Activated naive CD8-positive, alpha-beta T cell treated with anti-CD3 and anti-CD28 coated beads, Interleukin-2, amount 50 U/mL, for 24 hours (primary cell): ENCODE data around the gene LCTL.
"Not testable (repeated sequence)": the region's sequence is repeated elsewhere in the genome, so short reads cannot be mapped to it uniquely, and the experiment has no call there.

Source experiments
- ATAC-seq: fragments of 150-1000 bp; cut with Tn5 transposase; one replicate; pipeline ENCODE4 v1.10.0; 2021
- DNase-seq: peaks from one replicate; pipeline ENCODE4 v3.0.0; 2021
- H3K27ac Mint-ChIP-seq: one replicate; pipeline ENCODE4 v1.8.0; 2021; ENCODE audit warnings: mild to moderate bottlenecking, mixed read lengths
- H3K27me3 Mint-ChIP-seq: one replicate; pipeline ENCODE4 v1.8.0; 2021; ENCODE audit warnings: mixed read lengths
- H3K36me3 Mint-ChIP-seq: one replicate; pipeline ENCODE4 v1.8.0; 2021; ENCODE audit warnings: low read depth, mixed read lengths
- H3K4me1 Mint-ChIP-seq: one replicate; pipeline ENCODE4 v1.8.0; 2021; ENCODE audit warnings: mixed read lengths
- H3K4me3 Mint-ChIP-seq: one replicate; pipeline ENCODE4 v1.8.0; 2021; ENCODE audit warnings: mild to moderate bottlenecking, moderate library complexity, mixed read lengths
- H3K9me3 Mint-ChIP-seq: one replicate; pipeline ENCODE4 v1.8.0; 2021; ENCODE audit warnings: mixed read lengths

The LCTL gene

DNA sequence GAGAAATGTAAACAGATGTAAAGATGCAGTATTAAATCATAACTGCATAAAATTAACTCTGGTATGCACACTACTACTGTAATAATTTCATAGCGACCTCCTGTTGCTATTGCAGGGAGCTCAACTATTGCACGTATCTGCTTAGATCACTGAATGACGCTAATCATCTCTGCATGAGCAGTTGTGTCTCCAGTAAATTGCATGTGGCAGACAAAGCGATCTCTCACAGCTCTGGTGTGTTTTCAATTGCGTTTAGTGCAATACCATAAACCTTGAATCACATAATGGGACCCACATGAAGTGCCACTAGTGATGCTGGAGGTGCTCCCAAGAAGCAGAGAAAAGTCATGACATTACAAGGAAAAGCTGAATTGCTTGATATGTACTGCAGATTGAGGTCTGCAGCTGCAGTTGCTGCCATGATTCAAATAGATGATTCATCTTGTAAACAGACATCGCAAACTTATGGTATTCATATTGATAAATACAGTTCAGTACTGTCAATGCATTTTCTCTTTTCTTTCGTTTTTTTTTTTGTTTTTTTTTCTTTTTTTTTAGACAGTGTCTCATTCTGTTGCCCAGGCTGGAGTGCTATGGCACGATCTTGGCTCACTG lies 30.2 kb upstream of the LCTL start:
- DNase-seq (no peak), ATAC-seq (no peak)
- H3K4me1 Mint-ChIP-seq = peaks cover 7% of the 10 kb centered on the region
- H3K9me3 Mint-ChIP-seq = no peaks in the 10 kb centered on the region
- peaks cover 3% of the 10 kb centered on the region for H3K27me3 Mint-ChIP-seq
- H3K27ac Mint-ChIP-seq = no peak overlapping the region
- no peak overlapping the region for H3K4me3 Mint-ChIP-seq
- H3K36me3 Mint-ChIP-seq = no peaks in the 10 kb centered on the region

DNA sequence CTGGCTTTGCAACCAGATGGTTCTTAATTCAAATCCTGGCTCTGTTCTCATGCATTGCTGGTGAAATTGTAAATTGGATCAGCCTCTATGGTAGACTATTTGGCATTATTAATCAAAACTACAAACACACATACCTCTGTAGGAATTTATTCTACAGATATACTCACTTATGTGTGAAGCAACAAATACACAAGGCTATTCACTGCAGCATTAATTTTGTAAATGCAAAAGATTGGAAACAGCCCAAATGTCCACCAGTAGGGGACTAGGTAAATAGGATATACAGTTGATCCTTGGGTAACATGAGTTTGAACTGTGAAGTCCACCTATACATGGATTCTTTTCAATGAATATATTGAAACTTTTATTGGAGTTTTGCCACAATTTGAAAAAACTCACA lies 29.5 kb upstream of the LCTL start:
- DNase-seq (no peak), ATAC-seq (no peak)
- Mint-ChIP-seq H3K27me3 (peaks cover 3% of the 10 kb centered on the region), H3K4me1 (peaks cover 7% of the 10 kb centered on the region), H3K9me3 (no peaks in the 10 kb centered on the region), H3K36me3 (no peaks in the 10 kb centered on the region), H3K4me3 (no peak overlapping the region), H3K27ac (no peak overlapping the region)

GRCh38 chr15:66594836-66595235 lies 29.0 kb upstream of the LCTL start:
- ATAC-seq = no peak
- DNase-seq = no peak
- Mint-ChIP-seq H3K4me3 (no peak overlapping the region), H3K27me3 (peaks cover 3% of the 10 kb centered on the region), H3K4me1 (peaks cover 7% of the 10 kb centered on the region), H3K9me3 (no peaks in the 10 kb centered on the region), H3K27ac (no peak overlapping the region), H3K36me3 (no peaks in the 10 kb centered on the region)

DNA sequence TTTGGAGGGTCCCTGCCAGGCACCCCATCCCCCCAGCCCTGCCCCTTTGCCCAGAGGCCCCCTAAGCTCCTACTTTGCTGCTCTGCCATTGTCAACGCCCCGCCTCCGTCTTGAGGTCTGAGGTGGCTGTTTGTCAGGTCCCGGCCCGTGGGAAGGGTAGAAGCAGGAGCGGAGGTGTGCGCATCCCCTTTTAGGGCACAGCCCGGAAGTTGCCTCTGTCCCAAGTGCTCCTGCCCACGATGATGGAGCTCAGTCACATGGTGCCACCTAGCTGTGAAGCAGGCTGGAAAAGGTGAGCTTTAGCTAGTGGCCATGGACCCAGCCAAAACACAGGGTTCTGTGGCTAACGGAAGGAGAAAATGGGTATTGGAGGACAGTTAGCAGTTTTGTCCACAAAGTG lies 28.5 kb upstream of the LCTL start:
- H3K4me3 Mint-ChIP-seq = no peak overlapping the region
- H3K4me1 Mint-ChIP-seq = peaks cover 7% of the 10 kb centered on the region
- no peak overlapping the region for H3K27ac Mint-ChIP-seq
- no peaks in the 10 kb centered on the region for H3K9me3 Mint-ChIP-seq
- no peaks in the 10 kb centered on the region for H3K36me3 Mint-ChIP-seq
- no peak for ATAC-seq
- no peak for DNase-seq
- H3K27me3 Mint-ChIP-seq = peaks cover 3% of the 10 kb centered on the region

DNA sequence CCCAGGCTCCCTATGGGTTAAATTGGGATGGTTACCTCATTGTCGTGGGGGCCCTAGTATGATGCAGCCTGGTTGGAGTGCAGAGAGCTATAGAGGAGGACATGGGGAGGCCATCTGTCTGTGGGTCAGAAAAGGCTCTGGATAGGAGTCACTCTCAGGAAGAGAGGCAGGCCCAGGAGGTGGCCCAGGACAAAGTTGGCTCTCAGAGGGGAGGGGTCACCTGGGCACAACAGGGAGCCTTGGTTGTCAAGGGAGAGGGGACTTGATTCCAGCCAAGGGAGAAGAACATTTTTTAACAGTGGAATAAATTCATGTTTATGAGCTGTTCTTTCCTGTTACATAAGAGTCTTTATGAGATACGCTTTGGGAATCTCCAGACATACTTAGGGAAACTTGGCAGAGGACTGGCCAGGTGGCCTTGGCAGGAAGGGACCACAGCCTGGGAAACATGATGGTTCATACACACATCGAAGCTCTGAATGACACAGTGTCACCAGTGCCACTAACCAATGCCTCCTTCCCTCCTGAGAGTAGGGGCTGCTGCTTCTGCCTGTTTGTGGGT lies 27.5 kb upstream of the LCTL start:
- ATAC-seq (no peak), DNase-seq (no peak)
- peaks cover 4% of the 10 kb centered on the region for H3K4me1 Mint-ChIP-seq
- no peaks in the 10 kb centered on the region for H3K9me3 Mint-ChIP-seq
- no peak overlapping the region for H3K4me3 Mint-ChIP-seq
- H3K36me3 Mint-ChIP-seq = no peaks in the 10 kb centered on the region
- H3K27ac Mint-ChIP-seq = no peak overlapping the region
- H3K27me3 Mint-ChIP-seq = peaks cover 3% of the 10 kb centered on the region

DNA sequence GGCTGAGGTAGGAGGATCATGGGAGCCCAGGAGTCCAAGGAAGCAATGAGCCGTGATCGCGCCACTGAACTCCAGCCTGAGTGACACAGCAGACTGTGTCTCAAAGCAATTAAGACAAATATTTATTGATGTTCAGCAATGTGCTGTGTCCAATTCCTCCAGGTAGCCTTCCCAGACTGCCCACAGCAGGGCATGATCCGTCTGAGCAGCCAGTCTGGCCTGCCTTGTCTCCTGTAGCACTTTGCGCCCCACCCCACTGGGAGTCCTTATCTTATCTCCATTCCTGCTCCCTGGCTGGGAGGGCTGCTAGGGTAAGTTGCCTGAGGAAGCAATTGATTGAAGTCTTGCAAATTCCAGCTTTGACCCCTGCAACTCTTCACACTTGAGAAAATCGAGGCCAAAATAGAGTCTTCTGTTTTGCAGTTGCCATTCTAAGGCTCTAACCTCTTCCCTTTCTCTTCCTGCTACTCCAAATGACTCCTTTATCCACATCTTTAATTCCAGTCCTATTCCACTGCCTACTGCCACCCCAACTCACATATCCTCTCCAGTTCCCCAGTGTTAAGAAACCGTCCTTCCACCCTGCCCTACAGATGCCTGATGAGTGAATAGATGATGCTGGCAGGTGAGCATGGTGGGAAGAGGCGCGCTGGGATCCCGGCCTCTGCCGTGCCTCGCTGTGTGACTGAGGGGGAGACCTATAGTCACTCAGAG lies 26.9 kb upstream of the LCTL start:
- DNase-seq = no peak
- no peaks in the 10 kb centered on the region for H3K4me1 Mint-ChIP-seq
- no peak overlapping the region for H3K4me3 Mint-ChIP-seq
- no peaks in the 10 kb centered on the region for H3K9me3 Mint-ChIP-seq
- peaks cover 3% of the 10 kb centered on the region for H3K27me3 Mint-ChIP-seq
- ATAC-seq = no peak
- no peaks in the 10 kb centered on the region for H3K36me3 Mint-ChIP-seq
- H3K27ac Mint-ChIP-seq = no peak overlapping the region

GRCh38 chr15:66591322-66591862 lies 25.6 kb upstream of the LCTL start:
- ATAC-seq = no peak
- Mint-ChIP-seq H3K4me1 (no peaks in the 10 kb centered on the region), H3K4me3 (no peak overlapping the region), H3K9me3 (no peaks in the 10 kb centered on the region), H3K27me3 (peaks cover 3% of the 10 kb centered on the region), H3K36me3 (no peaks in the 10 kb centered on the region), H3K27ac (no peak overlapping the region)
- no peak for DNase-seq

- ATAC-seq (no peak), DNase-seq (no peak)
- no peaks in the 10 kb centered on the region for H3K36me3 Mint-ChIP-seq
- H3K4me3 Mint-ChIP-seq = no peak overlapping the region
- no peaks in the 10 kb centered on the region for H3K4me1 Mint-ChIP-seq
- no peak overlapping the region for H3K27ac Mint-ChIP-seq
- H3K27me3 Mint-ChIP-seq = peaks cover 3% of the 10 kb centered on the region
- H3K9me3 Mint-ChIP-seq = no peaks in the 10 kb centered on the region
These were observed 24.6 kb upstream of the LCTL start for GRCh38 chr15:66590435-66590834.

DNA sequence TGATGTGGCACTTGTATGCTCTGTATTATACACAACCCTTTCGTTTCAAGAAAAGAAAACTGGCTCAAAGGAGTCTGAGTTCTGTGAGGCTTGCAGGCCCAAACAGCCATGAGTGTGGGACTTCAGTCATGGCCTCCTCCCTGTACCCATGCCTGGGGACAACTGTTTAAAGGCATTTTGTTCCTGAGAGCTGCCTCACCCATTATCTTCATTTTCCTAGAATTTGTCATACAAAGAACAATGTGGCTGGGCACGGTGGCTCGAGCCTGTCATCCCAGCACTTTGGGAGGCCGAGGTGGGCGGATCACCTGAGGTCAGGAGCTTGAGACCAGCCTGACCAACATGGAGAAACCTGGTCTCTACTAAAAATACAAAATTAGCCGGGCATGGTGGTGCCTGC lies 23.6 kb upstream of the LCTL start:
- H3K36me3 Mint-ChIP-seq, H3K27me3 Mint-ChIP-seq, H3K9me3 Mint-ChIP-seq, DNase-seq, H3K4me3 Mint-ChIP-seq, ATAC-seq, H3K4me1 Mint-ChIP-seq, H3K27ac Mint-ChIP-seq: not testable (repeated sequence)

- Mint-ChIP-seq H3K36me3 (no peaks in the 10 kb centered on the region), H3K9me3 (no peaks in the 10 kb centered on the region), H3K4me1 (no peaks in the 10 kb centered on the region), H3K27ac (no peak overlapping the region), H3K27me3 (peaks cover 3% of the 10 kb centered on the region), H3K4me3 (no peak overlapping the region)
- ATAC-seq (no peak), DNase-seq (no peak)
These were observed 23.2 kb upstream of the LCTL start for GRCh38 chr15:66588971-66589370.

- Mint-ChIP-seq H3K27ac (no peak overlapping the region), H3K36me3 (no peaks in the 10 kb centered on the region), H3K27me3 (peaks cover 3% of the 10 kb centered on the region), H3K4me1 (no peaks in the 10 kb centered on the region), H3K4me3 (no peak overlapping the region), H3K9me3 (no peaks in the 10 kb centered on the region)
- ATAC-seq = no peak
- no peak for DNase-seq
These were observed 22.7 kb upstream of the LCTL start for GRCh38 chr15:66588537-66588936.

DNA sequence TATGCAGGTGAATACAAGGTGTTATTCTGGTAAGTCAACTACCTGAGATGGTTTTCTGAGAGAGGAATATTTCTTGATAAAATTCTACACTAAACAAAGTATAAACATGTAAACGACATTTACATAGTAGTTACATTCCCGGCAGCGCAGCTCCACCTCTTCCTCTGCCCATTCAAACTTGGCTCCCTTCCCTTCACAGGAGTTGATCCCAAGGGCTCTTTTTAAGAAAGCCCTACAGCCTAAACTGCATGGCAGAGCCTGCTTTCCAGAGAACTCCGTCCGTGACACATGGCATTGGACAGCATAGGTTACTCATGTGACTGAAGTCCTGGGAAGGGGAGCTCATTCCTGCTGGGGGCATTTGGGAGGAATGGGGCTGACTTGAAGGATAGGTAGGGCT lies 22.0 kb upstream of the LCTL start:
- ATAC-seq (no peak), DNase-seq (no peak)
- Mint-ChIP-seq H3K27me3 (peaks cover 2% of the 10 kb centered on the region), H3K9me3 (no peaks in the 10 kb centered on the region), H3K4me1 (no peaks in the 10 kb centered on the region), H3K36me3 (no peaks in the 10 kb centered on the region), H3K4me3 (no peak overlapping the region), H3K27ac (no peak overlapping the region)

- DNase-seq (no peak), ATAC-seq (no peak)
- no peaks in the 10 kb centered on the region for H3K4me1 Mint-ChIP-seq
- no peaks in the 10 kb centered on the region for H3K36me3 Mint-ChIP-seq
- H3K9me3 Mint-ChIP-seq = no peaks in the 10 kb centered on the region
- no peak overlapping the region for H3K4me3 Mint-ChIP-seq
- H3K27ac Mint-ChIP-seq = no peak overlapping the region
- H3K27me3 Mint-ChIP-seq = no peaks in the 10 kb centered on the region
These were observed 21.2 kb upstream of the LCTL start for GRCh38 chr15:66587020-66587419.

DNA sequence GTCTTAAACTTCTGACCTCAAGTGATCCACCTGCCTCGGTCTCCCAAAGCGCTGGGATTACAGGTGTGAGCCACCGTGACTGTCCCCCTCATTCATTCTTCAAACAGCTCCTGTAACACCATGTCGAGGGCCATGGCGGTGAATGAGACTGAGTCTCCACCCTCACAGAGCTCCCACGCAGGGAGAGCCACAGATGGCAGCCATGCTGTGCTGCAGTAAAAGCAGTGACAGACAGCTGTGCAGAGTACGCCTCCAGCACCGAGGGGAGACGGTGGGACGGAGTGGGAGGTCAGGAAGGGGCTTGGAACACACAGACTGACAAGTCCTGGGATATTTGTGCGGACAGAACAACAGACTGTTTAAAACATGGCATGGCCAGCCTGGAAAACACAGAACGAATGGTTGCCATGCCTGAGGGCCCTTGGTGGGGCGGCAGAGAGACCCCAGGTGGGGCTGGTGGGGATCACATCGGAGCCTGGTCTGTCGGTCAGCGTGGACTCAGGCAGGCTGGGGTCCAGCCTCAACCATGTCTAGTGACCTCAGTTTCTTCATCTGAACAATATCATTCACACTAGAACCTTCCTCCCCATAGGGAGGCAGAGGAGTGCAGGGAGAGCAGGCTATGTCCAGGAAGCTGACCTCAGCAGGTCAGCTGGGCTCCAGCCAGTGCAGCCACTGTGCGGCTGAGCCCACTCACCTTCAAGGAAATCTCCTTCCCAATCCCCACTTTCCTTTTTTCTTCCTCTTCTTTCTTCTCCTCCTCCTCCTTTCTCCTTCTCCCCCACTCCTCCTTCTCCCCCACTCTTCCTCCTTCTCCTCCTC lies 20.6 kb upstream of the LCTL start:
- ATAC-seq (no peak), DNase-seq (no peak)
- Mint-ChIP-seq H3K9me3 (no peaks in the 10 kb centered on the region), H3K27me3 (no peaks in the 10 kb centered on the region), H3K4me1 (no peaks in the 10 kb centered on the region), H3K4me3 (no peak overlapping the region), H3K36me3 (no peaks in the 10 kb centered on the region), H3K27ac (no peak overlapping the region)
